Measurements from ENCODE around the gene SYNE1.

The SYNE1 gene

GRCh38 chr6:152478377-152479010 lies 158.7 kb downstream of the SYNE1 start:
- no peak for DNase-seq (ENCODE audit: low read depth, low spot score)
- in situ Hi-C loops (cut with HindIII; ENCODE audit: low sequenced_read_pairs) = no loop called here
- TF ChIP-seq CTCF (IDR thresholded peaks at IDR 0.05; ENCODE audit: low read depth, low read length) = no peak
- no peak overlapping the region for H3K4me3 ChIP-seq (ENCODE audit: low read depth, low read length)

GRCh38 chr6:152474354-152474753 lies 162.8 kb downstream of the SYNE1 start:
- in situ Hi-C loops (cut with HindIII; ENCODE audit: low sequenced_read_pairs) = no loop called here
- no peak overlapping the region for H3K4me3 ChIP-seq (ENCODE audit: low read depth, low read length)
- DNase-seq (ENCODE audit: low read depth, low spot score) = no peak
- no peak for TF ChIP-seq CTCF (IDR thresholded peaks at IDR 0.05; ENCODE audit: low read depth, low read length)

- TF ChIP-seq CTCF (IDR thresholded peaks at IDR 0.05; ENCODE audit: low read depth, low read length) = no peak
- no peak overlapping the region for H3K4me3 ChIP-seq (ENCODE audit: low read depth, low read length)
- in situ Hi-C loops (cut with HindIII; ENCODE audit: low sequenced_read_pairs) = no loop called here
- no peak for DNase-seq (ENCODE audit: low read depth, low spot score)
These were observed 164.8 kb downstream of the SYNE1 start for GRCh38 chr6:152472325-152472724.

GRCh38 chr6:152471456-152472265 lies 165.5 kb downstream of the SYNE1 start:
- DNase-seq (ENCODE audit: low read depth, low spot score) = peak; percentile 14
- in situ Hi-C loops (cut with HindIII; ENCODE audit: low sequenced_read_pairs) = no loop called here
- TF ChIP-seq CTCF (IDR thresholded peaks at IDR 0.05; ENCODE audit: low read depth, low read length) = no peak
- H3K4me3 ChIP-seq (ENCODE audit: low read depth, low read length) = no peak overlapping the region

- H3K4me3 ChIP-seq (ENCODE audit: low read depth, low read length) = no peak overlapping the region
- DNase-seq (ENCODE audit: low read depth, low spot score) = no peak
- TF ChIP-seq CTCF (IDR thresholded peaks at IDR 0.05; ENCODE audit: low read depth, low read length) = no peak
- in situ Hi-C loops (cut with HindIII; ENCODE audit: low sequenced_read_pairs) = no loop called here
These were observed 174.0 kb downstream of the SYNE1 start for GRCh38 chr6:152463164-152463563.

GRCh38 chr6:152462716-152463115 lies 174.4 kb downstream of the SYNE1 start:
- TF ChIP-seq CTCF (IDR thresholded peaks at IDR 0.05; ENCODE audit: low read depth, low read length) = no peak
- peak; percentile 5 for DNase-seq (ENCODE audit: low read depth, low spot score)
- in situ Hi-C loops (cut with HindIII; ENCODE audit: low sequenced_read_pairs) = no loop called here
- H3K4me3 ChIP-seq (ENCODE audit: low read depth, low read length) = no peak overlapping the region

All from astrocyte of the spinal cord (primary cell).